Tibial nerve (tissue), 3 donors: ENCODE results near the gene CALHM2.

Experiments used
- EP300 ChIP-seq, 2 donors: sonication (generic); formaldehyde crosslinking; IDR thresholded peaks; one replicate each; pipeline ENCODE4 v1.6.1; 2017; ENCODE audit warnings: antibody characterized with exemption in 2 of 2, mild to moderate bottlenecking in 1 of 2
- POLR2A ChIP-seq, 2 donors: fragments of 450-650 bp; IDR thresholded peaks; one replicate each; pipeline ENCODE4 v1.6.1; 2017; ENCODE audit warnings: antibody characterized with exemption in 2 of 2, mild to moderate bottlenecking in 2 of 2, moderate library complexity in 2 of 2

DNA sequence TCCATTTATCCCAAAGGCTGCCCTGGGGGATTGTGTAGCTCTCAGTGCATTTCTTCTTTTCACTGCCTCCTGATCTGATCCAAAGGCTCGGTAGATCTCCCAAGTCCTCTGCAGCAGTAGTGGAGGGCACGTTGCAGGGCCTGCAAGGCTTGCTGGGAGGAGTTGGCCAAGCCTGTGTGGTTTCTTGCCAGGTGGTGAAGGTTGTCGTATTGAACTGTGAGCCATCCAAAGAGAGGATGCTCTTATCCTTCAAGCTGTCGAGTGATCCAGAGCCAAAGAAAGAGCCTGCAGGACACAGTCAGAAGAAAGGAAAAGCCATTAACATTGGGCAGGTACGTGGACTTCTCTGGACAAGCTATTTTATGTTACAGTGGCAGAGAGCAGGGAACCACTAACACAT, 34.6 kb downstream of the CALHM2 start:
- TF ChIP-seq POLR2A (IDR thresholded peaks at IDR 0.05), result no peak
- TF ChIP-seq EP300 (IDR thresholded peaks at IDR 0.05), result no peak
